Fibroblast of skin of right biceps (primary cell): Measurements from ENCODE around the gene IPMK.

Experiments used
- DNase-seq: peaks from one replicate; pipeline ENCODE4 v3.0.0-alpha.2; 2013

IPMK gene

GRCh38 chr10:58150290-58150689 lies 117.4 kb downstream of the IPMK start:
- no peak for DNase-seq

- peak; percentile 17 for DNase-seq
Measured at GRCh38 chr10:58143944-58144343, 123.8 kb downstream of the IPMK start.
